HepG2 (cell line): ENCODE data around the gene SPTB. TPM values are rescaled to one million over a fixed set of nuclear protein-coding genes. Genes with fewer than 3 reads are reported as not detected.

Source experiments
- ATF7 ChIP-seq, 2 experiments: fragments of 450-650 bp in 1 of 2; sonication (generic) in 1 of 2; formaldehyde crosslinking in 1 of 2; IDR thresholded peaks; 2 replicates each; pipeline versions ENCODE4 v1.4.0 to v1.6.1; 2016 to 2020; ENCODE audit warnings: antibody characterized with exemption in 1 of 2, mild to moderate bottlenecking in 1 of 2, missing genetic modification reagents in 1 of 2
- CCDC6 ChIP-seq: sonication (generic); formaldehyde crosslinking; IDR thresholded peaks from 2 replicates; pipeline ENCODE4 v1.8.1; 2022; ENCODE audit warnings: mild to moderate bottlenecking, missing genetic modification reagents, moderate library complexity
- DNMT1 ChIP-seq: sonication (generic); formaldehyde crosslinking; IDR thresholded peaks from 2 replicates; pipeline ENCODE4 v1.5.1; 2020; ENCODE audit warnings: mild to moderate bottlenecking, missing genetic modification reagents
- PAF1 ChIP-seq: IDR thresholded peaks from 2 replicates; pipeline ENCODE4 v1.6.1; 2016; ENCODE audit warnings: missing genetic modification reagents, missing compliant biosample characterization
- RFXAP ChIP-seq: sonication (generic); formaldehyde crosslinking; IDR thresholded peaks from 2 replicates; pipeline ENCODE4 v1.4.0; 2020; ENCODE audit warnings: missing genetic modification reagents, borderline replicate concordance
- TP53 ChIP-seq: sonication (generic); formaldehyde crosslinking; conservative IDR thresholded peaks from 2 replicates; pipeline ENCODE4 v1.4.0; 2020; ENCODE audit warnings: missing genetic modification reagents
- ZNF180 ChIP-seq: sonication (generic); formaldehyde crosslinking; IDR thresholded peaks from 2 replicates; pipeline ENCODE4 v1.4.0; 2020; ENCODE audit warnings: low read depth, missing genetic modification reagents, borderline replicate concordance
- ZNF230 ChIP-seq: sonication (generic); formaldehyde crosslinking; IDR thresholded peaks from 2 replicates; pipeline ENCODE4 v1.4.0; 2020; ENCODE audit warnings: mild to moderate bottlenecking, missing genetic modification reagents
- ZNF274 ChIP-seq: sonication (generic); formaldehyde crosslinking; IDR thresholded peaks from 2 replicates; pipeline ENCODE4 v1.5.1; 2020; ENCODE audit warnings: mild to moderate bottlenecking, missing genetic modification reagents
- polyA plus RNA-seq, 8 experiments: library from polyadenylated mRNA; depleted of rRNA in 3 of 8; stranded (reverse) in 7 of 8; unstranded in 1 of 8; fragments of >200 nt; fragmentation: Illumina TruSeq in 4 of 8; extraction: Trizol in 4 of 8; gene quantifications; 2 replicates each; pipeline versions ENCODE4 v1.2.1 to v1.2.3, GENCODE V29; 2011 to 2016; ENCODE audit warnings: low read depth in 4 of 8, missing spikeins in 1 of 8, mixed read lengths in 1 of 8; ENCODE audit not compliant: insufficient read depth in 1 of 8
- total RNA-seq, 5 experiments: library from RNA; depleted of rRNA; stranded (reverse); fragments of >200 nt; fragmentation: Illumina TruSeq; extraction: Trizol; gene quantifications; 2 replicates each; pipeline ENCODE4 v1.2.3, GENCODE V29; 2016; ENCODE audit warnings: low read depth in 1 of 5
- TF ChIP-seq, protein P1 (sequence below): sonication (generic); formaldehyde crosslinking; IDR thresholded peaks from 2 replicates; pipeline ENCODE4 v1.5.1; 2020; ENCODE audit warnings: missing genetic modification reagents, mild to moderate bottlenecking, borderline replicate concordance

The SPTB gene
- total and polyA plus RNA-seq, 2 of the 13 experiments (the other 11 are each of a cell fraction or from before 2014, with no cell fraction given), result 0.01 to 0.02 TPM

DNA sequence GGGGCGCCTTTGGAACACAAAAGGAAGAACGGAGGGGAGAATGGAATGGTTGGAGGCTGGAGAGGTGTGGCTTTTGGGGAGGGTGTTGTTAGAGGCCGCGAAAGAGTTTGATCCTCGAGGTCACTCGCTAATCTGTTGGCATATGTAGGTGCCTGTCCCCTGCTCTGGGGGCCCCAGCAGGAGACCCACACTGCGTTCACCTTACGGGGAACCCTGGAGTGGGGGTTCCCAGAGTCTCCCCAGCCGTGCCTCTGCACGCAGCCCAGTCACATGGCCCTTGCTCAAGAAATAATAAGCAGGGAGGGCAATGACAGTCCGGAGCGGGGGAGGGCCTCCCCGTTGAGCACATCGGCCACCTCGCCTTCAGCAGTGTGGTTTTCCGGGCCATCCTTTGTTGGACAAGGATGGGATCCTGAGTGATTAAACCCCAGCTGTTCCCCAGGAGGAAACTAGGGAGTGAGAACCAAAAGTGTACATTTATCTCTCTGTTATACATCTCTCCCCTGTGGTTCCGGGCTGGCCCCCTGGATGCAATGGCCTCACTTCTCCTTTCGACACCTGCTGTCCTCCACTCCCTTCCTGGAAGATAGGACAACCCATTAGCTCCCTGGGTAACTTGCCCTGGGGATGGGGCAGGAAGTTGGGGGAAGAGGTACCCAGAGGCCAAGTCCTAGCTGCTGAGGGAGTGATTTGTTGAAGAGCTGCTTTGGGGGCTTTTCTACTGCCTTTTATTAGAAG is 174.2 kb downstream of the SPTB start (continued):
- TF ChIP-seq, protein P1, sequence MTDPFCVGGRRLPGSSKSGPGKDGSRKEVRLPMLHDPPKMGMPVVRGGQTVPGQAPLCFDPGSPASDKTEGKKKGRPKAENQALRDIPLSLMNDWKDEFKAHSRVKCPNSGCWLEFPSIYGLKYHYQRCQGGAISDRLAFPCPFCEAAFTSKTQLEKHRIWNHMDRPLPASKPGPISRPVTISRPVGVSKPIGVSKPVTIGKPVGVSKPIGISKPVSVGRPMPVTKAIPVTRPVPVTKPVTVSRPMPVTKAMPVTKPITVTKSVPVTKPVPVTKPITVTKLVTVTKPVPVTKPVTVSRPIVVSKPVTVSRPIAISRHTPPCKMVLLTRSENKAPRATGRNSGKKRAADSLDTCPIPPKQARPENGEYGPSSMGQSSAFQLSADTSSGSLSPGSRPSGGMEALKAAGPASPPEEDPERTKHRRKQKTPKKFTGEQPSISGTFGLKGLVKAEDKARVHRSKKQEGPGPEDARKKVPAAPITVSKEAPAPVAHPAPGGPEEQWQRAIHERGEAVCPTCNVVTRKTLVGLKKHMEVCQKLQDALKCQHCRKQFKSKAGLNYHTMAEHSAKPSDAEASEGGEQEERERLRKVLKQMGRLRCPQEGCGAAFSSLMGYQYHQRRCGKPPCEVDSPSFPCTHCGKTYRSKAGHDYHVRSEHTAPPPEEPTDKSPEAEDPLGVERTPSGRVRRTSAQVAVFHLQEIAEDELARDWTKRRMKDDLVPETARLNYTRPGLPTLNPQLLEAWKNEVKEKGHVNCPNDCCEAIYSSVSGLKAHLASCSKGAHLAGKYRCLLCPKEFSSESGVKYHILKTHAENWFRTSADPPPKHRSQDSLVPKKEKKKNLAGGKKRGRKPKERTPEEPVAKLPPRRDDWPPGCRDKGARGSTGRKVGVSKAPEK (CRISPR knock-in tag), result 0 out of 2 replicates have a peak, but pooled peaks have one; percentile 21
- no peak for TF ChIP-seq ZNF180
- no peak for TF ChIP-seq PAF1 (CRISPR knock-in tag)
- peak; percentile 19; the same call in 1 of the 2 replicates for TF ChIP-seq CCDC6 (CRISPR knock-in tag)
- TF ChIP-seq ZNF274, result 0 out of 2 replicates have a peak, but pooled peaks have one; percentile 15
- 0 out of 2 replicates have a peak, but pooled peaks have one; percentile 10 for TF ChIP-seq ZNF230 (CRISPR knock-in tag)
- no peak for TF ChIP-seq ATF7 (IDR thresholded peaks at IDR 0.05)
- no peak for TF ChIP-seq ATF7 (CRISPR knock-in tag; IDR thresholded peaks at IDR 0.05)
- TF ChIP-seq TP53 (CRISPR knock-in tag), result no peak
- TF ChIP-seq RFXAP (CRISPR knock-in tag), result peak; percentile 7; the same call in 1 of the 2 replicates
- no peak for TF ChIP-seq DNMT1 (CRISPR knock-in tag)
